Adrenal gland (tissue), 12 donors: ENCODE results near the gene LARP1B. TPM values are rescaled to one million over a fixed set of nuclear protein-coding genes. Genes with fewer than 3 reads are reported as not detected.

Source experiments
- DNase-seq, 7 donors: peaks; one replicate each; pipeline ENCODE4 v3.0.0-alpha.2; 2019 to 2020
- H3K27ac ChIP-seq, 5 donors: fragments of 200-600 bp; sonication (generic) in 4 of 5; 1 replicate in 3 of 5; 2 replicates in 2 of 5; pipeline versions ENCODE4 v1.5.1 to v1.8.0; 2016 to 2020; ENCODE audit warnings: mild to moderate bottlenecking in 1 of 5
- H3K27me3 ChIP-seq: fragments of 200-600 bp; 2 replicates; pipeline ENCODE4 v1.8.0; 2021
- H3K36me3 ChIP-seq, 2 donors: fragments of 200-600 bp; replicated peaks in 1 of 2; 1 replicate in 1 of 2; 2 replicates in 1 of 2; pipeline versions ENCODE4 v1.5.1 to v1.8.0; 2018 to 2022
- H3K4me1 ChIP-seq, 2 donors: fragments of 200-600 bp; replicated peaks in 1 of 2; 1 replicate in 1 of 2; 2 replicates in 1 of 2; pipeline versions ENCODE4 v1.5.1 to v1.8.0; 2018 to 2021
- H3K4me3 ChIP-seq, 4 donors: fragments of 200-600 bp; sonication (generic) in 3 of 4; one replicate each; pipeline ENCODE4 v1.5.1; 2016 to 2018
- H3K9me3 ChIP-seq, 3 donors: fragments of 200-600 bp; sonication (generic) in 1 of 3; replicated peaks in 1 of 3; 1 replicate in 2 of 3; 2 replicates in 1 of 3; pipeline versions ENCODE4 v1.5.1 to v1.8.0; 2016 to 2021
- POLR2A ChIP-seq, 2 donors: fragments of 450-650 bp; IDR thresholded peaks; one replicate each; pipeline ENCODE4 v1.6.1; 2017; ENCODE audit warnings: antibody characterized with exemption in 2 of 2, mild to moderate bottlenecking in 2 of 2, moderate library complexity in 1 of 2
- WGBS, 4 donors: extraction: QIAGEN DNeasy Blood & Tissue Kit in 2 of 4; methylation state at CpG; one replicate each; pipeline versions ENCODE4 v1.1.5 to v1.1.7; 2013 to 2017; 5-methylcytosine and 5-hydroxymethylcytosine counted together
- intact Hi-C, 2 donors: fragments of 100-400 bp; cut with DNase I; formaldehyde crosslinking; loops; one replicate each; pipeline versions ENCODE4 v1.14.1 to v1.15.0; 2022 to 2023
- polyA plus RNA-seq, 3 donors: library from polyadenylated mRNA; stranded (reverse); fragments of 200-250 nt in 2 of 3; fragments of 350-450 nt in 1 of 3; fragmentation: Illumina TruSeq in 1 of 3; extraction: RNeasy Lipid Tissue Mini Kit (QIAGEN cat#74804) in 1 of 3; gene quantifications; one replicate each; pipeline ENCODE4 v1.2.3, GENCODE V29; 2013 to 2014
- total RNA-seq, 9 donors: library from RNA; depleted of rRNA in 4 of 9; stranded (reverse); fragments of >200 nt in 4 of 9; fragments of 120-200 nt in 1 of 9; fragmentation: NEBNext Ultra II Directional in 1 of 9; extraction: Animal tissue kit (Norgen Biotek cat#: 25700) in 1 of 9; gene quantifications; one replicate each; pipeline versions ENCODE4 v1.1.0 to v1.2.4, GENCODE V29; 2013 to 2023
- TF ChIP-seq, protein P1 (sequence below), 6 experiments: fragments of 450-650 bp in 4 of 6; fragments of 200-600 bp in 2 of 6; sonication (generic) in 1 of 6; IDR thresholded peaks; 1 replicate in 5 of 6; 2 replicates in 1 of 6; pipeline versions ENCODE4 v1.5.1 to v1.8.0; 2016 to 2021; ENCODE audit warnings: antibody characterized with exemption in 6 of 6, mild to moderate bottlenecking in 2 of 6, moderate library complexity in 1 of 6
- donor health status: healthy with polysubstance abuse.
- donor health status: Bipolar disorder and iron deficiency.
- donor health status: DM: yes; HTN: yes; CAD: no.
- donor health status: DM: no; HTN: no; CAD: no.
- donor health status: DM: no; HTN: no; CAD: no.
- donor health status: DM: yes; HTN: yes; CAD: no.

Gene LARP1B
- total and polyA plus RNA-seq, 12 donors, result 5.0 to 27.7 (median 12.3) TPM

DNA sequence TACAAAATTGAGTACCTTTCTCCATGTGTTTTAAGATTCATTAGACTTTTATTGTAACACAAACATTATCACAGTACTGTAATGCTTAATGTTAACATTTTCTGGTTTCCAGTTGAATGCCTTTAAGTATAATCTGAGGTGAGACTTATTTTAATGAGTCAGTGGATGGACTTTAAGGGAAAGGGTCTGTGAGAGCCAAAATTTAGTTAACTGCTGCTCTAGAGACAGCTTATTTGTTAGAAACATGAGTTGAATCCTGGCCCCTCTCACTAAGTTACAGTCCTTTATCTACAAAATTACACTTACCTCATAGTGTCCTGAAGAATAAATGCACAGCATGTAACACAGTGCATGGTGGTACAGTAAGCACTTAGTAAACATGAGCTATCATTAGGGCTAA lies 160.5 kb downstream of the LARP1B start:
- no peak for TF ChIP-seq POLR2A (IDR thresholded peaks at IDR 0.05)
- TF ChIP-seq, protein P1, sequence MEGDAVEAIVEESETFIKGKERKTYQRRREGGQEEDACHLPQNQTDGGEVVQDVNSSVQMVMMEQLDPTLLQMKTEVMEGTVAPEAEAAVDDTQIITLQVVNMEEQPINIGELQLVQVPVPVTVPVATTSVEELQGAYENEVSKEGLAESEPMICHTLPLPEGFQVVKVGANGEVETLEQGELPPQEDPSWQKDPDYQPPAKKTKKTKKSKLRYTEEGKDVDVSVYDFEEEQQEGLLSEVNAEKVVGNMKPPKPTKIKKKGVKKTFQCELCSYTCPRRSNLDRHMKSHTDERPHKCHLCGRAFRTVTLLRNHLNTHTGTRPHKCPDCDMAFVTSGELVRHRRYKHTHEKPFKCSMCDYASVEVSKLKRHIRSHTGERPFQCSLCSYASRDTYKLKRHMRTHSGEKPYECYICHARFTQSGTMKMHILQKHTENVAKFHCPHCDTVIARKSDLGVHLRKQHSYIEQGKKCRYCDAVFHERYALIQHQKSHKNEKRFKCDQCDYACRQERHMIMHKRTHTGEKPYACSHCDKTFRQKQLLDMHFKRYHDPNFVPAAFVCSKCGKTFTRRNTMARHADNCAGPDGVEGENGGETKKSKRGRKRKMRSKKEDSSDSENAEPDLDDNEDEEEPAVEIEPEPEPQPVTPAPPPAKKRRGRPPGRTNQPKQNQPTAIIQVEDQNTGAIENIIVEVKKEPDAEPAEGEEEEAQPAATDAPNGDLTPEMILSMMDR (IDR thresholded peaks at IDR 0.05), result no peak
- no peaks in the 10 kb centered on the region for H3K36me3 ChIP-seq
- no peaks in the 10 kb centered on the region for H3K9me3 ChIP-seq
- H3K27ac ChIP-seq, result no peak overlapping the region
- no peak overlapping the region for H3K4me3 ChIP-seq
- no peaks in the 10 kb centered on the region for H3K4me1 ChIP-seq
- no peaks in the 10 kb centered on the region for H3K27me3 ChIP-seq
- no peak for DNase-seq
- intact Hi-C loops, result no loop called here

DNA sequence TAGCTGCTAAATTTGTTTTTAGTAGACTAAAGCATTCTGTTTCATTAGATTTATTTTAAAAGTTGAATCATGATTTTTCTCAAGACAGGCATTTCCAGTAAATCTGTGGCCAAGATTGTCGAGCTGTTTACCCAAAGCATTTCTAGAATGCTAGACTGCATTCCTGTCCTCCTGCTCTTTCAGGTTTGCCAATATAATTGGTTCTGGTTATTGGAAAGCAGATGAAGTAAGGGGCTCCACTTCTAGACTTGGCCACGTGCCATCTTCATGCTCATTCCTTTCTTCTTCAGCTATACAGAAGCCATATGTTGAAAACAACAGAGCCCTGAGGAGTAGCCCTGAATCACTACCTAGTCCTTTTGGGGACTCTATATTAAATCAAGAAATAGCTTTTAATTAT lies 164.0 kb downstream of the LARP1B start:
- no peak for TF ChIP-seq POLR2A (IDR thresholded peaks at IDR 0.05)
- TF ChIP-seq, protein P1 (IDR thresholded peaks at IDR 0.05), result no peak
- Histone ChIP-seq H3K27me3 (no peaks in the 10 kb centered on the region), H3K27ac (no peak overlapping the region), H3K4me3 (no peak overlapping the region), H3K4me1 (no peaks in the 10 kb centered on the region), H3K36me3 (no peaks in the 10 kb centered on the region), H3K9me3 (no peaks in the 10 kb centered on the region)
- WGBS, 4 donors, result 67 to 89% (median 76%) methylated on average over 2 of the region's 2 CpGs
- intact Hi-C loops, result no loop called here
- DNase-seq, result no peak

DNA sequence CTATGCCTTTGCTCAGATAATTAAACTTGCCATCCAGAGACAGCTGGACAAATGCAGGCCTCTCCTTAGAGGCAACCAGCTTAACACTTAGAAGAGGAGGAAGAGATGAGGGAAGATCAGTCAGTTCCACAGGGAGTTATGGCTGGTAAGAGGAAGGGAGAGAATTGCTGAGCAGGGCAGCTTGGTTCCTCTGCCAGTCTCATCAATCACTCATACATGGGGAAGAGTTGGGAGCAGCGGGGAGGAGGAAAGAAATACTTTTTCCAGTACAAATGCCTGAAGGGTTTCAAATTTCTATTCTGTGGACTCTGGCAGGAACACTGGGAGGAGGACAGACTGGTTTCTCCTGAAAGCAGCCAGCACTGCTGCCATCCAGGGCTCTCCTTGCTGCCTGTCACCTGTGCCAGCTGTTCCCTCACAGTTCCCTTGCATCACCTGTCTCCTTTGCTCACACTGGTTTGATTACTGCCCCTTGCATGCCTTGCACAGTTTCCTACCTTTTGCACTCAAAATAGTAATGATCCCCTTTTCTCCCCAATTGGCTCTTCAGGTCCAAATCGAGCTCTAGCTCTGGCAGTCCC lies 167.0 kb downstream of the LARP1B start:
- intact Hi-C loops, result no loop called here
- Histone ChIP-seq H3K36me3 (no peaks in the 10 kb centered on the region), H3K4me3 (no peak overlapping the region), H3K27me3 (no peaks in the 10 kb centered on the region), H3K4me1 (no peaks in the 10 kb centered on the region), H3K27ac (no peak overlapping the region), H3K9me3 (no peaks in the 10 kb centered on the region)
- TF ChIP-seq, protein P1 (IDR thresholded peaks at IDR 0.05), result no peak
- TF ChIP-seq POLR2A (IDR thresholded peaks at IDR 0.05), result no peak
- no peak for DNase-seq
- WGBS, 4 donors, result 60 to 76% (median 66%) methylated on average over 2 of the region's 2 CpGs

DNA sequence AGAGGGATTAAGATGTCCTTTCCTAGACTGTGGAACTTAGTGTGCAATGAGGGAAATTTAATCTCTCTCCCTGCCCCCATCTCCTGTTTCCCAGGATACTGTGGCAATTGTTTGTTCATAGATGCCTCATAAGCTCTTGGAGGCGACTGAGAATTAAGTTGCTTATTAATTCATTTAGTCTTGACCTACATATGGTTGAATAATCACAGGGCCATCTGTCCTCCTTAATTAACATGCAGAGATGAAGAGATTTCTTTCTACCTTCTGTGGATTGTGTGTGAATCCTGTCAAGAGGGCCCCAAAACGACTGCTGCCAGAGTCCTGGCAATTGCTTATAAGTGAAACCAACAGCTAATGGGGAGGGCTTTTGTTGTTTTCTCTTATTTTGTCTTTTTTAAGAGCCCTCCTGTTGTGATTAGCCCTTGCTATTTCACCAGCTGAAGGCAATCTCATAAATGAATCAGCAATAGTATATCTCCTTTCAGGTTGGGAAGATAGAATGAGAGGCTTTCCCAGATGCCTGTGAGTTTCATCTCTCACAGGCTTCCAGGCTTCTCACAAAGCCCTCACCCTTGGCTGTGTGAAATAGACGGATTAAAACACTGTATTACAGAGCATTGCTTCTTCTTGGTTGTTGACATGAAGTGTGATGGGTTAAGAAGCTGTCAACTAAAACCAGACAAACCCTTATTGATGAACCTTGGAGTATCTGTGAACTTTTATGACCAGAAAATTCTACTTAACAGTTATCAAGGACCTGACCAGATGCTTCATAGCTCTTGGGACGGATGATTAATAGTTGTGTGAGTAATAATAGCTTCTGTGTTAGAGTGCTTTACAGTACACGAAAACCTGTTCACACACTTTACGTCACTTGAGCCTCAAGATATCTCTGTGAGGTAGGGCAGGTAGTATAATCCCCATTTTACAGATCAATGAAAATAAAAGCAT lies 168.0 kb downstream of the LARP1B start:
- Histone ChIP-seq H3K4me3 (no peak overlapping the region), H3K27ac (no peak overlapping the region), H3K27me3 (no peaks in the 10 kb centered on the region), H3K4me1 (no peaks in the 10 kb centered on the region), H3K36me3 (no peaks in the 10 kb centered on the region), H3K9me3 (no peaks in the 10 kb centered on the region)
- TF ChIP-seq POLR2A (IDR thresholded peaks at IDR 0.05), result no peak
- TF ChIP-seq, protein P1 (IDR thresholded peaks at IDR 0.05), result no peak
- intact Hi-C loops, result no loop called here
- WGBS, 4 donors, result 58 to 77% (median 73%) methylated on average over 6 of the region's 6 CpGs
- no peak for DNase-seq
